ENCODE results near the gene CRCP.

- TF ChIP-seq, protein P1, sequence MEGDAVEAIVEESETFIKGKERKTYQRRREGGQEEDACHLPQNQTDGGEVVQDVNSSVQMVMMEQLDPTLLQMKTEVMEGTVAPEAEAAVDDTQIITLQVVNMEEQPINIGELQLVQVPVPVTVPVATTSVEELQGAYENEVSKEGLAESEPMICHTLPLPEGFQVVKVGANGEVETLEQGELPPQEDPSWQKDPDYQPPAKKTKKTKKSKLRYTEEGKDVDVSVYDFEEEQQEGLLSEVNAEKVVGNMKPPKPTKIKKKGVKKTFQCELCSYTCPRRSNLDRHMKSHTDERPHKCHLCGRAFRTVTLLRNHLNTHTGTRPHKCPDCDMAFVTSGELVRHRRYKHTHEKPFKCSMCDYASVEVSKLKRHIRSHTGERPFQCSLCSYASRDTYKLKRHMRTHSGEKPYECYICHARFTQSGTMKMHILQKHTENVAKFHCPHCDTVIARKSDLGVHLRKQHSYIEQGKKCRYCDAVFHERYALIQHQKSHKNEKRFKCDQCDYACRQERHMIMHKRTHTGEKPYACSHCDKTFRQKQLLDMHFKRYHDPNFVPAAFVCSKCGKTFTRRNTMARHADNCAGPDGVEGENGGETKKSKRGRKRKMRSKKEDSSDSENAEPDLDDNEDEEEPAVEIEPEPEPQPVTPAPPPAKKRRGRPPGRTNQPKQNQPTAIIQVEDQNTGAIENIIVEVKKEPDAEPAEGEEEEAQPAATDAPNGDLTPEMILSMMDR (IDR thresholded peaks at IDR 0.05): no peak
- no peak for TF ChIP-seq POLR2A (IDR thresholded peaks at IDR 0.05)
Observed at GRCh38 chr7:66188645-66189044, 74.0 kb downstream of the CRCP start.

Data from body of pancreas (tissue), 4 donors.